ENCODE measurements around the gene TRRAP.

DNA sequence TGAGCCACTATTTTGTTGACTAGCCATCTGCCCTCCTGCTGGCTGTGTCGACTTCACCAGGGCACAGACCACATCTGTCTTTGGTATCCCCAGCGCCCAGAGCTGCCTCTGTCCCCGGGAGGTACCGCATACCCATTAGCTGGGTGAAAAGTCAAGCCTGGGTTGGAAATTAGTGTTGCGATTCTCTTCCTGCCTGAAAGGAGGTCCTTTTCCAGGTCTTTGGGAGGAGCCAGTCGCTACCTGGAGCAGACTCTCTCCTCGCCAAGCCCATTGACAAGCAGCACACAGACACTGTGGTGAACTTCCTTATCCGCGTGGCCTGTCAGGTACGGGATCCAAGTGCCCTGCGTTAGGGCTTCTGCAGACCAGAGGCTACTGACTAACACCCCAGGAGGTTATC, 79.4 kb downstream of the TRRAP start:
- TF ChIP-seq POLR2A (IDR thresholded peaks at IDR 0.05; ENCODE audit: low read depth, low read length), result no peak
- TF ChIP-seq, protein P1, sequence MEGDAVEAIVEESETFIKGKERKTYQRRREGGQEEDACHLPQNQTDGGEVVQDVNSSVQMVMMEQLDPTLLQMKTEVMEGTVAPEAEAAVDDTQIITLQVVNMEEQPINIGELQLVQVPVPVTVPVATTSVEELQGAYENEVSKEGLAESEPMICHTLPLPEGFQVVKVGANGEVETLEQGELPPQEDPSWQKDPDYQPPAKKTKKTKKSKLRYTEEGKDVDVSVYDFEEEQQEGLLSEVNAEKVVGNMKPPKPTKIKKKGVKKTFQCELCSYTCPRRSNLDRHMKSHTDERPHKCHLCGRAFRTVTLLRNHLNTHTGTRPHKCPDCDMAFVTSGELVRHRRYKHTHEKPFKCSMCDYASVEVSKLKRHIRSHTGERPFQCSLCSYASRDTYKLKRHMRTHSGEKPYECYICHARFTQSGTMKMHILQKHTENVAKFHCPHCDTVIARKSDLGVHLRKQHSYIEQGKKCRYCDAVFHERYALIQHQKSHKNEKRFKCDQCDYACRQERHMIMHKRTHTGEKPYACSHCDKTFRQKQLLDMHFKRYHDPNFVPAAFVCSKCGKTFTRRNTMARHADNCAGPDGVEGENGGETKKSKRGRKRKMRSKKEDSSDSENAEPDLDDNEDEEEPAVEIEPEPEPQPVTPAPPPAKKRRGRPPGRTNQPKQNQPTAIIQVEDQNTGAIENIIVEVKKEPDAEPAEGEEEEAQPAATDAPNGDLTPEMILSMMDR (conservative IDR thresholded peaks at IDR 0.05; ENCODE audit: low read depth, low read length), result no peak
- TF ChIP-seq CHD1 (IDR thresholded peaks at IDR 0.05; ENCODE audit: low read depth, low read length), result no peak
- no peak for TF ChIP-seq BHLHE40 (IDR thresholded peaks at IDR 0.05; ENCODE audit: low read depth, low read length)
- no peak for TF ChIP-seq RFX5 (IDR thresholded peaks at IDR 0.05; ENCODE audit: low read depth, low read length)
- TF ChIP-seq MAZ (IDR thresholded peaks at IDR 0.05; ENCODE audit: borderline replicate concordance, low read depth, low read length), result no peak
- TF ChIP-seq RAD21 (IDR thresholded peaks at IDR 0.05; ENCODE audit: low read length), result no peak
- TF ChIP-seq CEBPB (IDR thresholded peaks at IDR 0.05; ENCODE audit: low read depth, low read length), result no peak
- TF ChIP-seq SMC3 (IDR thresholded peaks at IDR 0.05; ENCODE audit: low read depth, low read length), result no peak
